ENCODE data around the gene PPP1R7.

DNA sequence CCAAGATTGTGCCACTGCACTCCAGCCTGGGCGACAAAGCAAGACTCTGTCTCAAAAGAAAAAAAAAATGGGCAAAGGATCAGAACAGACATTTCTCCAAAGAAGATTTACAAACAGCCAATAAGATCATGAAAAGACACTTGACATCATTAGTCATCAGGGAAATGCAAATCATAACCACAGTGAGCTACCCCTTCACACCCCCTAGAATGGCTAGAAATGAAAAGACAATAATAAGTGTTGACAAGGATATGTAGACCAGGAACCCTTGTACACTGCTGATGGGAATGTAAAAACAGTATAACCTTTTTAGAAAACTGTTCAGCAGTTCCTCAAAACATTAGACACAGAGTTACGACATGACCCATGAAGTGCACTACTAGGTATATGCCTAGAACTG, 29.8 kb upstream of the PPP1R7 start:
- TF ChIP-seq, protein P1, sequence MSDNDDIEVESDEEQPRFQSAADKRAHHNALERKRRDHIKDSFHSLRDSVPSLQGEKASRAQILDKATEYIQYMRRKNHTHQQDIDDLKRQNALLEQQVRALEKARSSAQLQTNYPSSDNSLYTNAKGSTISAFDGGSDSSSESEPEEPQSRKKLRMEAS (IDR thresholded peaks at IDR 0.05), result no peak
- TF ChIP-seq RAD21 (IDR thresholded peaks at IDR 0.05; ENCODE audit: low read depth) (no peak), YY1 (IDR thresholded peaks at IDR 0.05; ENCODE audit: low read depth) (no peak)

All from Ishikawa (cell line).